Dedifferentiated amniotic fluid mesenchymal stem cell (primary cell): ENCODE results near the gene TRERF1.
A peak's percentile ranks its signal among the peaks of the same experiment; 100 is the strongest.
"Not testable (repeated sequence)": the region's sequence is repeated elsewhere in the genome, so short reads cannot be mapped to it uniquely, and the experiment has no call there.

Experiments
- DNase-seq: peaks from one replicate; pipeline ENCODE4 v3.0.0-alpha.2; 2016; ENCODE audit errors: extremely low spot score

Gene TRERF1

GRCh38 chr6:42335896-42336295 is 115.8 kb downstream of the TRERF1 start:
- DNase-seq: no peak

GRCh38 chr6:42334870-42335269 is 116.9 kb downstream of the TRERF1 start:
- no peak for DNase-seq

- no peak for DNase-seq
These were observed 118.1 kb downstream of the TRERF1 start for GRCh38 chr6:42333612-42334011.

- no peak for DNase-seq
These were observed 118.8 kb downstream of the TRERF1 start for GRCh38 chr6:42332916-42333315.

- no peak for DNase-seq
These were observed 120.7 kb downstream of the TRERF1 start for GRCh38 chr6:42331019-42331418.

- no peak for DNase-seq
These were observed 125.5 kb downstream of the TRERF1 start for GRCh38 chr6:42326248-42326647.

GRCh38 chr6:42324656-42325324 is 126.9 kb downstream of the TRERF1 start:
- not testable (repeated sequence) for DNase-seq

GRCh38 chr6:42322676-42323075 is 129.1 kb downstream of the TRERF1 start:
- DNase-seq: no peak

GRCh38 chr6:42321976-42322375 is 129.8 kb downstream of the TRERF1 start:
- no peak for DNase-seq

- DNase-seq: no peak
These were observed 131.0 kb downstream of the TRERF1 start for GRCh38 chr6:42320762-42321161.

GRCh38 chr6:42318480-42318879 is 133.2 kb downstream of the TRERF1 start:
- no peak for DNase-seq

GRCh38 chr6:42316981-42317380 is 134.7 kb downstream of the TRERF1 start:
- no peak for DNase-seq

GRCh38 chr6:42315991-42316970 is 135.4 kb downstream of the TRERF1 start:
- DNase-seq: peak; percentile 88

GRCh38 chr6:42315259-42315990 is 136.3 kb downstream of the TRERF1 start:
- no peak for DNase-seq

- DNase-seq: no peak
These were observed 137.0 kb downstream of the TRERF1 start for GRCh38 chr6:42314571-42315258.

- DNase-seq: no peak
These were observed 137.7 kb downstream of the TRERF1 start for GRCh38 chr6:42313941-42314570.

GRCh38 chr6:42313038-42313437 is 138.7 kb downstream of the TRERF1 start:
- no peak for DNase-seq

- no peak for DNase-seq
These were observed 144.6 kb downstream of the TRERF1 start for GRCh38 chr6:42307141-42307470.

- DNase-seq: no peak
These were observed 145.1 kb downstream of the TRERF1 start for GRCh38 chr6:42306439-42307140.

GRCh38 chr6:42304053-42304712 is 147.5 kb downstream of the TRERF1 start:
- DNase-seq: no peak
